Measurements from ENCODE around the gene POM121. TPM values are rescaled to one million over a fixed set of nuclear protein-coding genes. Genes with fewer than 3 reads are reported as not detected.
"Not testable (repeated sequence)": the region's sequence is repeated elsewhere in the genome, so short reads cannot be mapped to it uniquely, and the experiment has no call there.

Gene POM121
- total RNA-seq, 2 donors from 2014 or later: 58.8 to 63.0 TPM

DNA sequence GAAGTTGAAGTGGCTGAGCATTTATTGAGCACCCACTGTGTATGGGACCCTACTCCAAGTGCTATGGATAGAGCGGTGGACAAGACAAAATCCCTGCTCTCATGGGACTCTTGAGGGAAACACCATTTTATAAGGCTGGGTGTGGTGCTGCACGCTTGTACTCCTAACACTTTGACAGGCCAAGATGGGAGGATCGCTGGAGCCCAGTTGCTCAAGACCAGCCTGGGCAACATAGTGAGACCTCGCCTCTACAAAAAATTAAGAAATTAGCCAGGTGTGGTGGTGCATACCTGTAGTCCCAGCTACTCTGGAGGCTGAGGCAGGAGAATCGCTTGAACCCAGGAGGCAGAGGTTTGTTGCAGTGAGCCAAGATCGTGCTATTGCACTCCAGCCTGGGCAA, 2.9 kb downstream of the POM121 start:
- H3K4me3 Mint-ChIP-seq; H3K9me3 ChIP-seq (ENCODE audit: control insufficient read depth, low read length, poor library complexity, severe bottlenecking); ATAC-seq; H3K36me3 Mint-ChIP-seq (ENCODE audit: low read depth); H3K27me3 Mint-ChIP-seq; DNase-seq: not testable (repeated sequence)
- peaks cover 23% of the 10 kb centered on the region for H3K4me1 Mint-ChIP-seq
- peak overlapping the region; percentile 95 for H3K27ac Mint-ChIP-seq

DNA sequence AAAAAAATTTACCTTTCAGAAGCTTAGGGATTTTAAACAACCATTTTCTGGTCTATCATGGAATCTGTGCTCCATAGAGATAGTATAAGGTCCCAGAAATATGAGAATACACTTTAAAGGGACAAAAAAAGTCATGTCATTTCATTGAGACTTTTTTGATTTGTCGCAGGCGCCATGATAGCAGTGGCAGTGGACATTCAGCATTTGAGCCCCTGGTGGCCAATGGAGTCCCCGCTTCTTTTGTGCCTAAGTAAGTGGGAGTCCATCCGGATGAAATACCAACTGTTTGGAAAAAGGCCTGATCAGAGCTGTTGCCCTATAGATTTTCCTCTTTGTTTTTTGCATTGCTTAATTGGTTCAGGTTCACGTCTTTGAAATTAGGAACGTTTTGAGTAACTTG, 3.3 kb downstream of the POM121 start:
- not testable (repeated sequence) for H3K27ac Mint-ChIP-seq; H3K4me3 Mint-ChIP-seq; H3K27me3 Mint-ChIP-seq; H3K9me3 ChIP-seq (ENCODE audit: control insufficient read depth, low read length, poor library complexity, severe bottlenecking); DNase-seq; H3K36me3 Mint-ChIP-seq (ENCODE audit: low read depth); ATAC-seq
- H3K4me1 Mint-ChIP-seq: peaks cover 23% of the 10 kb centered on the region

- H3K9me3 ChIP-seq (ENCODE audit: control insufficient read depth, low read length, poor library complexity, severe bottlenecking); H3K27ac Mint-ChIP-seq; ATAC-seq; H3K27me3 Mint-ChIP-seq; H3K4me1 Mint-ChIP-seq; H3K36me3 Mint-ChIP-seq (ENCODE audit: low read depth); DNase-seq; H3K4me3 Mint-ChIP-seq: not testable (repeated sequence)
Measured at GRCh38 chr7:72942022-72942705, 17.3 kb downstream of the POM121 start.

DNA sequence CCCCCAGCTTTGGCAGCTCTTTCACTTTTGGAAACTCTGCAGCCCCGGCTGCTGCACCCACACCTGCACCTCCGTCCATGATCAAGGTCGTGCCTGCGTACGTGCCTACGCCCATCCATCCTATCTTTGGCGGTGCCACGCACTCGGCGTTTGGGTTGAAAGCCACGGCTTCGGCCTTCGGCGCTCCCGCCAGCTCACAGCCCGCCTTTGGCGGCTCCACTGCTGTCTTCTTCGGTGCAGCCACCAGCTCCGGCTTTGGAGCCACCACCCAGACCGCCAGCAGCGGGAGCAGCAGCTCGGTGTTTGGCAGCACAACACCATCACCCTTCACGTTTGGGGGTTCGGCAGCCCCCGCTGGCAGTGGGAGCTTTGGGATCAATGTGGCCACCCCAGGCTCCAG, 18.1 kb downstream of the POM121 start:
- not testable (repeated sequence) for DNase-seq; H3K27ac Mint-ChIP-seq; H3K36me3 Mint-ChIP-seq (ENCODE audit: low read depth); ATAC-seq; H3K27me3 Mint-ChIP-seq; H3K9me3 ChIP-seq (ENCODE audit: control insufficient read depth, low read length, poor library complexity, severe bottlenecking); H3K4me1 Mint-ChIP-seq; H3K4me3 Mint-ChIP-seq

- H3K36me3 Mint-ChIP-seq (ENCODE audit: low read depth); H3K27me3 Mint-ChIP-seq; DNase-seq; H3K9me3 ChIP-seq (ENCODE audit: control insufficient read depth, low read length, poor library complexity, severe bottlenecking); H3K27ac Mint-ChIP-seq; ATAC-seq; H3K4me3 Mint-ChIP-seq; H3K4me1 Mint-ChIP-seq: not testable (repeated sequence)
Measured at GRCh38 chr7:72944937-72945336, 20.0 kb downstream of the POM121 start.

- not testable (repeated sequence) for H3K4me1 Mint-ChIP-seq; DNase-seq; H3K27ac Mint-ChIP-seq; H3K4me3 Mint-ChIP-seq; H3K36me3 Mint-ChIP-seq (ENCODE audit: low read depth); H3K9me3 ChIP-seq (ENCODE audit: control insufficient read depth, low read length, poor library complexity, severe bottlenecking); H3K27me3 Mint-ChIP-seq; ATAC-seq
Measured at GRCh38 chr7:72945597-72945996, 20.7 kb downstream of the POM121 start.

GRCh38 chr7:72946130-72946745, 21.3 kb downstream of the POM121 start:
- not testable (repeated sequence) for H3K4me3 Mint-ChIP-seq; H3K9me3 ChIP-seq (ENCODE audit: control insufficient read depth, low read length, poor library complexity, severe bottlenecking); H3K36me3 Mint-ChIP-seq (ENCODE audit: low read depth); H3K27ac Mint-ChIP-seq; ATAC-seq; DNase-seq; H3K27me3 Mint-ChIP-seq; H3K4me1 Mint-ChIP-seq

DNA sequence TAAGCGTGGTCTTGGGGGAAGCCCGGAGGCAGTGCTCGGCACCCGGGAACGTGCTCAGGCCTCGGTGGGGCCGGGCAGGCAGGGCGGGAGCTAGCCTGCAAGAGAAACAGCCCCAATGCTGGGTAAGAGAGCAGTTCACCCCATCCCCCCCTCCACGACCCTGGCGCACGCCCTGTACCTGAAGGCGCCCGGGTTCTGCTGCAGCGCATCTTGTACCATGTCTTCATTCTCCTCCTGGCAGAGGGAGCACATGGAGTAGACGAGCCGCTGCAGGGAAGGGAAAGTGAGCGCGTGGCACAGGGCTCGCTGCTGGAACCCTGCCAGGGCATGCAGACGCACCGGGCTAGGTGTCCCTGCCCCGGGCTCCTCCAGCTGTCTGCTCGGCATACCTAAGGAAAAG, 23.8 kb downstream of the POM121 start:
- H3K27ac Mint-ChIP-seq; H3K4me3 Mint-ChIP-seq; H3K9me3 ChIP-seq (ENCODE audit: control insufficient read depth, low read length, poor library complexity, severe bottlenecking); H3K27me3 Mint-ChIP-seq; H3K36me3 Mint-ChIP-seq (ENCODE audit: low read depth); H3K4me1 Mint-ChIP-seq; DNase-seq; ATAC-seq: not testable (repeated sequence)

DNA sequence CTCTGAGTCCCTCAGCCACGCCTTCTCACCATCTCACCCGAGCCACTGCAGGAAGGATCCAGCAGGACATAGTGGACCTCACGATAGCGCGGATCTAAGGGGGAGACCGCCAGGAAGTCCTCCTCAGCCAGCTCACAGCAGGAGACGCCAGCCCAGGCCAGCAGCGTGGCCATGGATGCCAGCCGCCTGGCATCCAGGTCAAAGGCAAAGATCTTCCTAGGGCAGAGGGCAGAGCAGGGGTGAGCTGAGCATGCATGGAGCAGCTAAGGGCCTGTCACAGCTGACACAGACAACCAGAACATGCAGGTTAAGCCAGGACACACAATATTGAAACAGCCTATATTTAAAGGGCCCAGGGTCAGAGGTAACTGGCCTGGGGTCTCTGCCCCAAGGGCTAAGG, 24.4 kb downstream of the POM121 start:
- not testable (repeated sequence) for H3K4me1 Mint-ChIP-seq; ATAC-seq; H3K36me3 Mint-ChIP-seq (ENCODE audit: low read depth); DNase-seq; H3K4me3 Mint-ChIP-seq; H3K27ac Mint-ChIP-seq; H3K9me3 ChIP-seq (ENCODE audit: control insufficient read depth, low read length, poor library complexity, severe bottlenecking); H3K27me3 Mint-ChIP-seq

- not testable (repeated sequence) for H3K27me3 Mint-ChIP-seq; H3K36me3 Mint-ChIP-seq (ENCODE audit: low read depth); H3K27ac Mint-ChIP-seq; H3K4me1 Mint-ChIP-seq; H3K4me3 Mint-ChIP-seq; H3K9me3 ChIP-seq (ENCODE audit: control insufficient read depth, low read length, poor library complexity, severe bottlenecking); ATAC-seq; DNase-seq
Measured at GRCh38 chr7:72949686-72950085, 24.8 kb downstream of the POM121 start.

GRCh38 chr7:72950432-72950831, 25.5 kb downstream of the POM121 start:
- not testable (repeated sequence) for H3K36me3 Mint-ChIP-seq (ENCODE audit: low read depth); DNase-seq; H3K9me3 ChIP-seq (ENCODE audit: control insufficient read depth, low read length, poor library complexity, severe bottlenecking); ATAC-seq; H3K4me3 Mint-ChIP-seq; H3K27me3 Mint-ChIP-seq; H3K27ac Mint-ChIP-seq; H3K4me1 Mint-ChIP-seq

- H3K27ac Mint-ChIP-seq; DNase-seq; H3K4me1 Mint-ChIP-seq; H3K36me3 Mint-ChIP-seq (ENCODE audit: low read depth); H3K27me3 Mint-ChIP-seq; H3K9me3 ChIP-seq (ENCODE audit: control insufficient read depth, low read length, poor library complexity, severe bottlenecking); H3K4me3 Mint-ChIP-seq: not testable (repeated sequence)
- peak; percentile 65 for ATAC-seq
Measured at GRCh38 chr7:72953901-72954562, 29.1 kb downstream of the POM121 start.

DNA sequence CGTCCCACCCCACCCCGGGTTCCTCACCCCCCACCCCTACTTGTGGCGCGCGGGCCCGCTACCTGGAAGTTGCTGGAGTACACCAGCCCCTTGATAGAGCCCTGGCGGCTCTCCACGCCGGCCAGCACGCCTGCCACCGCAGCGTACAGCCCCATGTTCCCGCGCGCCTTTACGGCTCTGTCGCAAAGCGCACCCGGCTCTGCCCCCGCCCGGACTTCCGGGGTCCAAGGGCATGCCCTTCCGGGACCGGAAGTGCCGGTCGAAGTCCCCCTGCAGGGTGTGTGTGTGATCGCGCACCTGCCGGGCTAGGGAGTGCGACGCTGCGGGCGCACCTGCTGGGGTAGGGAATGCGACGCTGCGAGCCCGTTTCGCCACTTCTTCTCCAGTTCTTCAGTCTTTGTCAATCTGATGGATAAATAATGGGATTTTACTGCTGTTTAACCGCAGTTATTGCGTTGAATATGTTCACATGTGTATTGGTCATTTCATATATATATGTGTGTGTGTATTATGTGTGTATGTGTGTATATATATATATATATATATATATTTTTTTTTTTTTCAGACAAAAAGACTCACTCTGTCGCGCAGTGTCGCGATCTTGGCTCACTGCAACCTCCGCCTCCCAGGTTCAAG, 29.8 kb downstream of the POM121 start:
- H3K4me3 Mint-ChIP-seq: peak overlapping the region; percentile 25
- H3K36me3 Mint-ChIP-seq (ENCODE audit: low read depth); H3K27ac Mint-ChIP-seq; H3K27me3 Mint-ChIP-seq; DNase-seq; H3K9me3 ChIP-seq (ENCODE audit: control insufficient read depth, low read length, poor library complexity, severe bottlenecking); H3K4me1 Mint-ChIP-seq: not testable (repeated sequence)
- peak; percentile 93 for ATAC-seq
